H1 (cell line): ENCODE measurements around the gene POLDIP2. TPM values are rescaled to one million over a fixed set of nuclear protein-coding genes. Genes with fewer than 3 reads are reported as not detected.

Experiments used
- CTBP2 ChIP-seq: IDR thresholded peaks from 2 replicates; pipeline ENCODE4 v1.7.0; 2011; ENCODE audit warnings: borderline replicate concordance, mild to moderate bottlenecking, moderate library complexity, mixed read lengths, low read length; ENCODE audit not compliant: insufficient read depth, insufficient read length
- HDAC6 ChIP-seq: IDR thresholded peaks from one replicate; pipeline ENCODE4 v1.7.1; 2012; ENCODE audit warnings: low read depth, mild to moderate bottlenecking, inconsistent platforms, low read length, moderate library complexity
- KDM5A ChIP-seq: fragments of 200-600 bp; IDR thresholded peaks from 2 replicates; pipeline ENCODE4 v1.7.1; 2012; ENCODE audit warnings: mild to moderate bottlenecking, low read length, inconsistent platforms, mixed read lengths
- TEAD4 ChIP-seq: IDR thresholded peaks from 2 replicates; pipeline ENCODE4 v1.6.1; 2012; ENCODE audit warnings: low read depth, low read length, inconsistent platforms, mixed read lengths
- polyA plus RNA-seq, 7 experiments: library from polyadenylated mRNA; depleted of rRNA in 3 of 7; stranded (reverse) in 5 of 7; unstranded in 2 of 7; fragments of >200 nt in 5 of 7; fragments of 200-250 nt in 2 of 7; gene quantifications; 1 replicate in 5 of 7; 2 replicates in 1 of 7; 4 replicates in 1 of 7; pipeline versions ENCODE4 v1.2.1 to v1.2.3, GENCODE V29; 2011 to 2013; ENCODE audit warnings: missing spikeins in 2 of 7, mixed read lengths in 2 of 7
- total RNA-seq: library from RNA; stranded (reverse); fragmentation: NEBNext Ultra II Directional; extraction: Animal tissue kit (Norgen Biotek cat#: 25700); gene quantifications from 2 replicates; pipeline ENCODE4 v1.2.1, GENCODE V29; 2021
- TF ChIP-seq, protein P1 (sequence below): fragments of 300-600 bp; sonication (generic); IDR thresholded peaks from 2 replicates; pipeline ENCODE4 v1.7.1; 2012; ENCODE audit warnings: low read length, moderate library complexity, mild to moderate bottlenecking, inconsistent platforms; ENCODE audit not compliant: insufficient replicate concordance

Gene POLDIP2
- total and polyA plus RNA-seq, 2 of the 8 experiments (the other 6 are each of a cell fraction or from before 2014, with no cell fraction given) = 74.0 to 76.1 TPM

DNA sequence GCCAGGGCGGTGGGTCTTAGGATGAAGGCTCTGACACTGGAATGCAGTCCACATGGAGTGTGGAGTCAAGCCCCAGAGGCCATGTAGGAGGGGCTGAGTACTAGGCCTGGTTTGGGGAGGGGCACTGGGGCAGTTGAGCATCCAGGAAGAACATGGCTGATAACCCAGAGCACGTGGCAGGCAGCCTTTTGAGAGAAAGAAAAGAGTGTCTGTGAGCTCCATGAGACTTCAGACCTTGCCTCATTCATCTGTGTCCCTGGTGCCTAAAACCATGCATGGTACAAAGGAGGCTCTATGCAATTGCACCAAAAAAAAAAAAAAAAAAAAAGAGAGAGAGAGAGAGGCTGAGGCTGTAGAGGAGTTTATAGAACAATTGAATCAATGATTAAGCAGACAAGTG is 34.1 kb upstream of the POLDIP2 start (continued):
- TF ChIP-seq, protein P1, sequence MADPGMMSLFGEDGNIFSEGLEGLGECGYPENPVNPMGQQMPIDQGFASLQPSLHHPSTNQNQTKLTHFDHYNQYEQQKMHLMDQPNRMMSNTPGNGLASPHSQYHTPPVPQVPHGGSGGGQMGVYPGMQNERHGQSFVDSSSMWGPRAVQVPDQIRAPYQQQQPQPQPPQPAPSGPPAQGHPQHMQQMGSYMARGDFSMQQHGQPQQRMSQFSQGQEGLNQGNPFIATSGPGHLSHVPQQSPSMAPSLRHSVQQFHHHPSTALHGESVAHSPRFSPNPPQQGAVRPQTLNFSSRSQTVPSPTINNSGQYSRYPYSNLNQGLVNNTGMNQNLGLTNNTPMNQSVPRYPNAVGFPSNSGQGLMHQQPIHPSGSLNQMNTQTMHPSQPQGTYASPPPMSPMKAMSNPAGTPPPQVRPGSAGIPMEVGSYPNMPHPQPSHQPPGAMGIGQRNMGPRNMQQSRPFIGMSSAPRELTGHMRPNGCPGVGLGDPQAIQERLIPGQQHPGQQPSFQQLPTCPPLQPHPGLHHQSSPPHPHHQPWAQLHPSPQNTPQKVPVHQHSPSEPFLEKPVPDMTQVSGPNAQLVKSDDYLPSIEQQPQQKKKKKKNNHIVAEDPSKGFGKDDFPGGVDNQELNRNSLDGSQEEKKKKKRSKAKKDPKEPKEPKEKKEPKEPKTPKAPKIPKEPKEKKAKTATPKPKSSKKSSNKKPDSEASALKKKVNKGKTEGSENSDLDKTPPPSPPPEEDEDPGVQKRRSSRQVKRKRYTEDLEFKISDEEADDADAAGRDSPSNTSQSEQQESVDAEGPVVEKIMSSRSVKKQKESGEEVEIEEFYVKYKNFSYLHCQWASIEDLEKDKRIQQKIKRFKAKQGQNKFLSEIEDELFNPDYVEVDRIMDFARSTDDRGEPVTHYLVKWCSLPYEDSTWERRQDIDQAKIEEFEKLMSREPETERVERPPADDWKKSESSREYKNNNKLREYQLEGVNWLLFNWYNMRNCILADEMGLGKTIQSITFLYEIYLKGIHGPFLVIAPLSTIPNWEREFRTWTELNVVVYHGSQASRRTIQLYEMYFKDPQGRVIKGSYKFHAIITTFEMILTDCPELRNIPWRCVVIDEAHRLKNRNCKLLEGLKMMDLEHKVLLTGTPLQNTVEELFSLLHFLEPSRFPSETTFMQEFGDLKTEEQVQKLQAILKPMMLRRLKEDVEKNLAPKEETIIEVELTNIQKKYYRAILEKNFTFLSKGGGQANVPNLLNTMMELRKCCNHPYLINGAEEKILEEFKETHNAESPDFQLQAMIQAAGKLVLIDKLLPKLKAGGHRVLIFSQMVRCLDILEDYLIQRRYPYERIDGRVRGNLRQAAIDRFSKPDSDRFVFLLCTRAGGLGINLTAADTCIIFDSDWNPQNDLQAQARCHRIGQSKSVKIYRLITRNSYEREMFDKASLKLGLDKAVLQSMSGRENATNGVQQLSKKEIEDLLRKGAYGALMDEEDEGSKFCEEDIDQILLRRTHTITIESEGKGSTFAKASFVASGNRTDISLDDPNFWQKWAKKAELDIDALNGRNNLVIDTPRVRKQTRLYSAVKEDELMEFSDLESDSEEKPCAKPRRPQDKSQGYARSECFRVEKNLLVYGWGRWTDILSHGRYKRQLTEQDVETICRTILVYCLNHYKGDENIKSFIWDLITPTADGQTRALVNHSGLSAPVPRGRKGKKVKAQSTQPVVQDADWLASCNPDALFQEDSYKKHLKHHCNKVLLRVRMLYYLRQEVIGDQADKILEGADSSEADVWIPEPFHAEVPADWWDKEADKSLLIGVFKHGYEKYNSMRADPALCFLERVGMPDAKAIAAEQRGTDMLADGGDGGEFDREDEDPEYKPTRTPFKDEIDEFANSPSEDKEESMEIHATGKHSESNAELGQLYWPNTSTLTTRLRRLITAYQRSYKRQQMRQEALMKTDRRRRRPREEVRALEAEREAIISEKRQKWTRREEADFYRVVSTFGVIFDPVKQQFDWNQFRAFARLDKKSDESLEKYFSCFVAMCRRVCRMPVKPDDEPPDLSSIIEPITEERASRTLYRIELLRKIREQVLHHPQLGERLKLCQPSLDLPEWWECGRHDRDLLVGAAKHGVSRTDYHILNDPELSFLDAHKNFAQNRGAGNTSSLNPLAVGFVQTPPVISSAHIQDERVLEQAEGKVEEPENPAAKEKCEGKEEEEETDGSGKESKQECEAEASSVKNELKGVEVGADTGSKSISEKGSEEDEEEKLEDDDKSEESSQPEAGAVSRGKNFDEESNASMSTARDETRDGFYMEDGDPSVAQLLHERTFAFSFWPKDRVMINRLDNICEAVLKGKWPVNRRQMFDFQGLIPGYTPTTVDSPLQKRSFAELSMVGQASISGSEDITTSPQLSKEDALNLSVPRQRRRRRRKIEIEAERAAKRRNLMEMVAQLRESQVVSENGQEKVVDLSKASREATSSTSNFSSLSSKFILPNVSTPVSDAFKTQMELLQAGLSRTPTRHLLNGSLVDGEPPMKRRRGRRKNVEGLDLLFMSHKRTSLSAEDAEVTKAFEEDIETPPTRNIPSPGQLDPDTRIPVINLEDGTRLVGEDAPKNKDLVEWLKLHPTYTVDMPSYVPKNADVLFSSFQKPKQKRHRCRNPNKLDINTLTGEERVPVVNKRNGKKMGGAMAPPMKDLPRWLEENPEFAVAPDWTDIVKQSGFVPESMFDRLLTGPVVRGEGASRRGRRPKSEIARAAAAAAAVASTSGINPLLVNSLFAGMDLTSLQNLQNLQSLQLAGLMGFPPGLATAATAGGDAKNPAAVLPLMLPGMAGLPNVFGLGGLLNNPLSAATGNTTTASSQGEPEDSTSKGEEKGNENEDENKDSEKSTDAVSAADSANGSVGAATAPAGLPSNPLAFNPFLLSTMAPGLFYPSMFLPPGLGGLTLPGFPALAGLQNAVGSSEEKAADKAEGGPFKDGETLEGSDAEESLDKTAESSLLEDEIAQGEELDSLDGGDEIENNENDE = no peak
- TF ChIP-seq TEAD4 (no peak), KDM5A (no peak), HDAC6 (no peak), CTBP2 (no peak)
